Frontal cortex (tissue), 4 donors: Measurements from ENCODE around the gene RSBN1L. TPM values are rescaled to one million over a fixed set of nuclear protein-coding genes. Genes with fewer than 3 reads are reported as not detected.
"Not testable (repeated sequence)": the region's sequence is repeated elsewhere in the genome, so short reads cannot be mapped to it uniquely, and the experiment has no call there.

Experiments
- DNase-seq, 2 donors: peaks; one replicate each; pipeline ENCODE4 v3.0.0; 2012; ENCODE audit warnings: low spot score in 2 of 2
- FAIRE-seq: peaks from 2 replicates; lab custom pipeline; 2012; peaks lifted over from hg19 to GRCh38; lab: Jason Lieb, UNC
- total RNA-seq: library from RNA; depleted of rRNA; stranded (reverse); fragments of >200 nt; gene quantifications from one replicate; pipeline ENCODE4 v1.2.3, GENCODE V29; 2014
- donor health status: control.
- donor health status: control.
- donor health status: control.

The RSBN1L gene
- total RNA-seq: 92.9 TPM

DNA sequence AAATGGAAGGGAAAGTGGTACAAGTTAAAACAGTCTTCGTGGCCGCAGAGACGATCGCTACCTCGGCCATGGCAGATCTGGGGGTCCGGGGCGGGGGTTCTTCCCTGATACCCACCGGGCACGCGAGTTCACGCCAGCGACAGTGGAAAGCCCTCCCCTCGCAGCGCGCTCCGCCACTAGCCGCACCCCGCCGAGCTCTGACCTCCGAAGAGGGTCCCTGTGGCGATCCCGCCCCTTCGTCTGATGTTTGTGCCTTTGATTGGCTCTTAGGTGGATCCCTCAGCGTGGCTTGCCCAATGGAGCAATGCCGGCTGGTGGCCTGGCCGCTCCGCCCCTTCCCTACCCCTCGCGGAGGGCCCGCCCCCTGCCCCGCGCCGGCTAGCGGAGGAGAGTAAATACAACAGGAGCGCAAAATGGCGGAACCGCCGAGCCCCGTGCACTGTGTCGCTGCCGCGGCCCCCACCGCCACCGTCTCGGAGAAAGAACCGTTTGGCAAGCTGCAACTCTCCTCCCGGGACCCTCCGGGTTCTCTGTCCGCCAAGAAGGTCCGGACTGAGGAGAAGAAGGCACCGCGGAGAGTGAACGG lies at the start of gene RSBN1L:
Gene RSBN1L (plus strand): TSS at position 403 of the 586 bp plus-strand sequence. CDS start 11 bp downstream, at position 414.
- DNase-seq (peak; percentile 91 to 94), FAIRE-seq (no peak)

DNA sequence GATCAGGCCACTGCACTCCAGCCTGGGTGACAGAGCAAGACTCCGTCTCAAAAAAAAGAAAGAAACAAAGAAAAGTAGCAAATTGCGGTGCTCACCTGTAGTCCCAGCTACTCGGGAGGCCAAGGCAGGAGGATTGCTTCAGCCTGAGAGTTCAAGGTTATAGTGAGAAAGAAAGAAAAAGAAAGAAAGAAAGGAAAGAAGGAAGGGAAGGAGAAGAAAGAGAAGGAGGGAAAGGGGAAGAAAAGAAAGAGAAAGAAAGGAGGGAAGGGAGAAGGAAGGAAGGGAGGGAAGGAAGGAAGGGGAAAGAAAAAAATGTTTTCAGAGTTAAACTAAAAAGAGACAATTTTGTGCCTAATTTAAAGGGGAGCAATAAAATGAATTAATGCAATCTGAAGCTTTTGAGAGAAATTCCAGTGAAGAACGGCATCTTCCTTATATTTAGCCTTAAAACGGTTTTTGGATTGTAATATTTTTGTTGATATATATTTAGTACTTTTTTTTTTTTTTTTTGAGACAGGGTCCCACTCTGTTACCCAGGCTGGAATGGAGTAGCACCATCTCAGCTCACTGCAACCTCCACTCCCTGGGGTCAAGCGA lies 47.4 kb upstream of the RSBN1L start:
- DNase-seq (no peak), FAIRE-seq (no peak)

DNA sequence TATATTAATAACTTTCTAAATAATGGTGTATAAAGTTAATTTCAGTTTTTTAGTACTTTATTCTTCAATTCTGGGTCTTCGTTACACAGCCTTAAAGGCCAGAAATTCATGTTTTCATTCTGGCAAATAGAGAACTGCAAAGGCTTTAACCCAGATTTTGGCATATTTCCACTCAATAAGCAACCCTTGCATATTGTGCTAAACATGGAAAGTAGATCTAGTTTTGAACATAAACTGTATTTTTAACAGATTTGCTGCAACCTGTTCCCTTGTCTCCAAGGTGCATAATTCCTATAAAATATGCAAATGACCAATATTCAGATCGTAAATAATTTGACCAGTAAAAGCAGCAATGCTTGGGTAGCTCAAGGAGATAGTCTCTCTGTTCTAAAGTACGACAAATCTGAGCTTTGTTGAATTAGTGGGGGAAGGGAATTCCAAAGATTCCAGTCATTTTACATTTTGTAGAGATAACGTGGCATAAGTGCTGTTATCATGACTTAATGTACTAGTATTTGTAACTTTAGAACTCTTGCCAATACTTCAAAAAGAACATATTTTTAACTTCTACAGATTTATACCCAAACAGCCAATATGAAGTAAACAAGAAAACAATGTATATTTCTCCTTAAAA lies 46.4 kb upstream of the RSBN1L start:
- no peak for FAIRE-seq
- DNase-seq: no peak

DNA sequence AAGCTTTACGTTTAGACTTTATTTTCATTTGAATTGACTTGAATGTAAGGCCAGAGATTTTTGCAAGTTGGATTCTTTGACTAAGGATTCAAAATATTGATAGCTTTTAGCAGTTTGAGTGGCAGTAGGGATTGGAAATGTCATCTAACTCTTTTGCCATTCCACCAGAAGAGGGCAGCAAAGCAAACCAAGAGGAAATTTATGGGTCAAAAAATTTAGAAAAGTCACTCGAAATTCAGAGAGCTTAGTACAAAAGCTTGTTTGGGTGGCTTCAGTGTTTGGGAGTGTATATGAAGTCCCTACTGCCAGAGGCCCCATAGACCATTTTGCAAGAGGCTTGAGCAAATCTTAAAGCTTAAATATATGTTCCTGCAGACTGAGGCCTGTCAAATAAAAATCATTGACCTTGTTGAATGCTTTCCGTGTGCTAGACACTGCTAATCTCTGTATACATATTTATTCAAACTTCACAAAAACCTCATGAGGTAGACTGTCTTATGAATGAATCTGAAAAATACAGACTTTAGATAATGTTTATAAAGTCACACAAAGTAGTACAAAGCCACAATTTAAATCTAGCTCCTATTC lies 44.6 kb upstream of the RSBN1L start:
- FAIRE-seq (no peak), DNase-seq (peak; percentile 14 to 46)

- DNase-seq, FAIRE-seq: not testable (repeated sequence)
These were observed 43.4 kb upstream of the RSBN1L start for GRCh38 chr7:77652826-77653225.

DNA sequence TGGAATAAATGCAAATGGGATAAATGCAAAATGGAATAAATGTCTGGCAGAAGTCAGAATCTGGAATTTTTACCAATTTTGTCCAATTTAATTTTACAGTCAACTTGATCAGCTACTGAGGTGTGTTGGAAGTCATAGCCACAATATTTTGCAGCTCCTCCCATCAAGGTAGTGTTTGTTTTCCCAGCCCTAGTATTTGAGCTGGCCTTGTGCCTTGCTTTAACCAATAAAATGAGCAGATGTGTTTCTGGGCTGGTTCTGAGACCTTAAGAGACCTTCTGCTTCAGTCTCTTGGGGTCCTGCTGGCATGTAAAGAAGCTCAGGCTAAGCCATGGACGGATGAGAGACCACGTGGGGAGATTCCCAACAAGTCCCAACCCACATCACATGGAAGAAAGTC lies 42.7 kb upstream of the RSBN1L start:
- FAIRE-seq: no peak

DNA sequence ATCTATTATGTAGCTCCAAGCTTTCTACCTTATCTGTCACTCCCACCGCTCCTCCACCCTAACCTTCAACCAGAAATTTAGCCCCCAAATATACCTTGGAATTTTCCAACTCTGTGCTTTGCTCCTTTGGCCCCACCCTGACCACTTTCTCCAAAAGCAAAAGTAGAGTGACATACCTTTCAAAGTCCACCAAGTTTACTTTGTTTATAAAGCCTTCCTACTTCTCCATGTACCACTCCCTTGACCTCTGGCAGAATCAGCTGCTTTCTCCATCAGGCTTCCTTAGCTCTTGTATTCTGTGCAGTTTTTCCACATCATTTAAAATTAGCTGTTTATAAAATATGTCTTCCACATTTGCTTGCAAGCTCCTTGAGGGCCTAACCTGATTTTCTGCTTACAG lies 40.9 kb upstream of the RSBN1L start:
- DNase-seq (no peak), FAIRE-seq (no peak)

More for the DNA sequence above, 42.7 kb upstream of the RSBN1L start:
- DNase-seq: no peak

DNA sequence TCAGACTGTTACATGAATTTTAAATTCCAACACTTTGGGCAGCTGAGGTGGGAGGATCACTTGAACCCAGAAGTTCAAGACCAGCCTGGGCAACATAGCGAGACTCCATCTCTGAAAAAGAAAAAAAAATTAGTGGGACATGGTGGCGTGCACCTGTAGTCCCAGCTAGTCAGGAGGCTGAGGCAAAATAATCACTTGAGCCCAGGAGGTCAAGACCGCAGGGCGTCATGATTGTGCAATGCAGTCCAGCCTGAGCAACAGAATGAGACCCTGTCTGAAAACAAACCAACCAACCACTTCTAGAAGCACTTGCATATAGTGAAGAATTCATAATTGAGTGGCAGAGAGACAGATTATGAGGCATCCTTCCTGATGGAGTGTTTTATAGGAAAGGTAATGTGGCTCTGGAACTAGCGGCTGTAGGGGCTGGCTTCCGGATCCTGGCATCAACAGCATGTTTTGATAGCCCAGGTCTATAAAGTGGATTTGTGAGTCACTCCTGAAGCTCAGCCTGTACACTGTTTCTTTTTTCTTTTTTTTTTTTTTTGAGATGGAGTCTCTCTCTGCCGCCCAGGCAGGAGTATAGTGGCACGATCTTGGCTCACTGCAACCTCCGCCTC lies 40.3 kb upstream of the RSBN1L start:
- no peak for FAIRE-seq
- no peak for DNase-seq

DNA sequence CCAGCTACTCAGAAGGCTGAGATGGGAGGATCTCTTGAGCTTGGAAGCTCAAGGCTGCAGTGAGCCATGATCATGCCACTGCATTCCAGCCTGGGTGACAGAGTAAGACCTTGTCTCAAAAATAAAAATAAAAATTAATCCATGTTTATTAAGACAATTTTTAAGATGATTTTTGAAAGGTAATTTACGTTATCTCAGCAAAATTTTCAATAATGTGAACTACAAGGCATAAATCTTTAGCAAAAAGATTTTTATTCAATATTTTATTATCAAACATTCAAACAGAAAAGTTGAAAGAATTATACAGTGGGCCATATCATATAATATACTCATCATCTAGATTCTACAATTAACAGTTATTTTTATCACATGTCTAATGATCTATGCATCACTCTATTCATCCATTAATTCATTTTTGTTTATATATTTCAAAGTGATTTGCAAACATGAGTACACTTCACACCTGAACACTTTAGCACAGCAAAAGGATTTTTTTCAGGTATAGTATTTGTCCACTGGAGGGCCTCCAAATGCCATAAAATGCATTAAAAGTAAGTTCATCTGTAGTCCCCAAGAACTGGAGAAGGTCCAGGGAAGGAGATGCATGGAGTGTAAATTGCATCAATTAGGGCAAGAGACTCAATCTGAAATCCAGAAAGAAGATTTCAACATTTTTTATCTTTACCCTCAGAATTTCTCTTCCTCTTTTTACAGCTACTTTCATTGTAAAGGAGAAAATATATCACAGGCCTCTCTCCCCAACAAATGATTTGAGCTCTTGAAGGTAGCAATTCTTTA lies 38.6 kb upstream of the RSBN1L start:
- DNase-seq (peak in 1 of 2 donors; percentile 24), FAIRE-seq (no peak)

GRCh38 chr7:77658928-77659327 lies 37.3 kb upstream of the RSBN1L start:
- FAIRE-seq: no peak
- DNase-seq: no peak

DNA sequence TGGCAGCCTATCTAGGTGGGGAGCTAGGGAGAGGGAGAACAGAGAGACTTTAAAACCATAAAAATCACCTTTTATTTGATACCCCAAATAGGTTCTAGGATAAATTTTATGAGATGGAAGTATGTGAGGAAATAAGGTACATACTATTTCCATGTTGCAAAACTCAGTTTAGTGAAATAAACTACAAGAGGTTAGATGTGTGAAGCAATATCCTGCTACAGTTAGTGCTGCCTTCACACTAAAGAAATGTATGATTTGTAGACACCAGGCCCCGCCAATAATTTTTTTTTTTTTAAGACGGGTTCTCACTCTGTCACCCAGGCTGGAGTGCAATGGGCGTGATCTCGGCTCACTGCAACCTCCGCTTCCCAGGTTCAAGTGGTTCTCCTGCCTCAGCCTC lies 34.4 kb upstream of the RSBN1L start:
- DNase-seq (no peak), FAIRE-seq (no peak)

DNA sequence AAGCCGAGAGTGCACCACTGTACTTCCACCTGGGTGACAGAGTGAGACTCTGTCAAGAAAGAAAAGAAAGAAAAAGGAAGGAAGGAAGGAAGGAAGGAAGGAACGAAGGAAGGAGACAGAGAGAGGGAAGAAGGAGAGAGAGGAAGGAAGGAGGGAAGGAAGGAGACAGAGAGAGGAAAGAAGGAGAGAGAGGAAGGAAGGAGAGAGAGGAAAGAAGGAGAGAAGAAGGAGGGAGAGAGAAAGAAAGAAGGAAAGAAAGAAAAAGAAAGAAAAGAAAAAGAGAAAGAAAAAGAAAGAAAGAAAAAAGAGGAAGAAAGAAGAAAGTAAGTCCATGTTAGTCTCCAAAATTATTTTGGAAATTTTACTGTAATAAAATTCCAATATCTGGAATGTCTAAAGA lies 33.4 kb upstream of the RSBN1L start:
- no peak for FAIRE-seq
- no peak for DNase-seq

DNA sequence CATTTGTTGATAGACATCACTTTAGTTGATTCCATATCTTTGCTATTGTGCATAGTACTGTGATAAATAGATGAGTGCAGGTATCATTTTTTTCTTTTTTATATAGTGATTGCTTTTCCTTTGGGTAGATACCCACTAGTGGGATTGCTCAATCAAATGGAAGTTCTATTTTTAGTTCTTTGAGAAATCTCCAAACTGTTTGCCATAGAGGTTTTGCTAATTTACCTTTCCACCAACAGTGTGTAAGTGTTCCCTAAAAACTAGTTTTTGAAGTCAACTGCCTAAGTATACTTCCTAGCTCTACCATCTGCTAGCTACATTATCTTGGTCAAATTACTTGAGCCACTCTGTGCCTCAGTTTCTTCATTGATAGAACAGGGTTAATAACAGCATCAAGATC lies 31.5 kb upstream of the RSBN1L start:
- DNase-seq (no peak), FAIRE-seq (no peak)

GRCh38 chr7:77665161-77665560 lies 31.1 kb upstream of the RSBN1L start:
- DNase-seq (no peak), FAIRE-seq (no peak)

DNA sequence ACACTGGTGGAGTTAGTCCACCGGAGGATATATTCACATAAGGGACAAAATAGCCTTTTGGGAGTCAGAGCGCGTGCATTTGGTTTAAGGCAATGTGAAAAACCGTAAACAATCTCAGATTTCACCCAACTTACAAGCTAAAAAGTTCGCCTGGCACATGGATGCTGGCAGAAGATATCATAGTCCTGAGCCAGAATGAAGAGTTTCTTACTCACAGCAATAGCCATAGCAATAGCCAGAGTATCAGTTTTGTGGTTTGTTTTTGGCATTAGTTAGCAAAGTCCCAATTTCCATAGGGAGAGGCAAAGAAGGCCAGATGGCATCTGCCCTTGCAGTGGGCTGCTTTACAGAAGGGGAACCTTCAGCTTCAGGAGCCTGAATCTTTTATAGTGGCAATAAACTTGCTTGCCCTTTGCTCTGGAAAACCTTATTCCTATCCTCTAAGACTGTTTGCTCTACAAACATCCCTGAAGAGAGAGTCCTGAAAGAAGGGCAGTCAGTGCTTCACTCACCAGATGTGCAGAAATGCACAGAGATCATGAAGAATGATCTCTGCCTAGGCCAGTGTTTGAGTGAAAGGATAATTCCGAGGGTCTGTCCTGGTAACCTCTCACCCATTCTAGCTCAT lies 28.7 kb upstream of the RSBN1L start:
- DNase-seq (no peak), FAIRE-seq (no peak)

DNA sequence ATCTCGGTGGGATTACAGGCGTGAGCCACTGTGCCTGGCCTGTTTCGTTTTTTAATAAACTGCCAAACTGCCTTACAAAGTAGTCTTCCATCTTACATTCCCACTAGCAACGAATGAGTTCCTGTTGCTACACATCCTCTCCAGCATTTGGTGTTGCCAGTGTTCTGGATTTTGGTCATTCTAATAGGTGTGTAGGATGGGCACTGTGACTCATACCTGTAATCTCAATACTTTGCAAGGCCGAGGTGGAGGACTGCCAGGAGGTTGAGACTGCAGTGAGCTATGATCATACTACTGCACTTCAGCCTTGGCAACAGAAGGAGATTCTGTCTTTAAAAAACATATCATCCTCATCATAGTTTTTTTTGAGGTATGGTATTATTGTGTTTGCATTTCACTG lies 21.4 kb upstream of the RSBN1L start:
- FAIRE-seq (no peak), DNase-seq (no peak)

DNA sequence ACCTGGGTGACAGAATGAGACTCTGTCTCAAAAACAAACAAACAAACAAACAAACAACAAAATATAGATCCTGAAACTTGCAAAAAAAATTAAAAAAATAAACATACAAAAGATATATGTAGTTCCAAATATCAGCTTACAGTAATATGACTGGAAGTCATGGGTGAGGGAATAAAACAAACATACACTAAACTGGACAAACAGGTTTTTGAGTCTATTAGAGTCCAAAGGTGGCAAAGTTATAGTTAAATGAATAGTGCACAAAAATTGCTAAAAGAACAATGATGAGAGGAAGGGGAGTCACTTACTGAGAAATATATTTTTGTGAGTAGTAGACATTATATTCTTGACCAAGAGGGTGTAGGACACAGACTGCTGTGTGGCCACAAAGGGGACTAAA lies 16.7 kb upstream of the RSBN1L start:
- DNase-seq: no peak

GRCh38 chr7:77680266-77680665 lies 16.0 kb upstream of the RSBN1L start:
- no peak for DNase-seq
- FAIRE-seq: no peak

More for the DNA sequence above, 16.7 kb upstream of the RSBN1L start:
- no peak for FAIRE-seq

DNA sequence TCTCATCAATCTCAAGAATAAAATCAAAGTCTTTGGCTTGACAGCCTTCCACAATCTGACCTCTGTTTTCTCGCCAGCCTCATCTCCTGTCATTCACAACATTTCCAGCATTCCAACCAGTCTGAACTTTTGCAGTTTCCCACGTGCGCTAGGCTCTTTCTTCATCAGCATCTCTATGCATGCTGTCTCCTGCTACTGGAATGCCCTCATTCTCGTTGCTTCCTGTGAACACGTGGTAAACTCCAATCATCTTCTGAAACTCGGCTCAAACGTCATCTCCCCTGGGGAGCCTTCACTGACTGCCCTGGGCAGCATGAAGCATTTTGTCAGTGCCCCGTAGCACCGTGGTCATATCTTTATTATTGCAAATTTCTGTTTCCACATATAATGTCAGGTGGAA lies 12.2 kb upstream of the RSBN1L start:
- no peak for DNase-seq
- FAIRE-seq: no peak
